Measurements from ENCODE around the gene CHI3L2. TPM values are rescaled to one million over a fixed set of nuclear protein-coding genes. Genes with fewer than 3 reads are reported as not detected.

CHI3L2 gene
- total RNA-seq, 1 donor from 2014 or later = 3.9 TPM

DNA sequence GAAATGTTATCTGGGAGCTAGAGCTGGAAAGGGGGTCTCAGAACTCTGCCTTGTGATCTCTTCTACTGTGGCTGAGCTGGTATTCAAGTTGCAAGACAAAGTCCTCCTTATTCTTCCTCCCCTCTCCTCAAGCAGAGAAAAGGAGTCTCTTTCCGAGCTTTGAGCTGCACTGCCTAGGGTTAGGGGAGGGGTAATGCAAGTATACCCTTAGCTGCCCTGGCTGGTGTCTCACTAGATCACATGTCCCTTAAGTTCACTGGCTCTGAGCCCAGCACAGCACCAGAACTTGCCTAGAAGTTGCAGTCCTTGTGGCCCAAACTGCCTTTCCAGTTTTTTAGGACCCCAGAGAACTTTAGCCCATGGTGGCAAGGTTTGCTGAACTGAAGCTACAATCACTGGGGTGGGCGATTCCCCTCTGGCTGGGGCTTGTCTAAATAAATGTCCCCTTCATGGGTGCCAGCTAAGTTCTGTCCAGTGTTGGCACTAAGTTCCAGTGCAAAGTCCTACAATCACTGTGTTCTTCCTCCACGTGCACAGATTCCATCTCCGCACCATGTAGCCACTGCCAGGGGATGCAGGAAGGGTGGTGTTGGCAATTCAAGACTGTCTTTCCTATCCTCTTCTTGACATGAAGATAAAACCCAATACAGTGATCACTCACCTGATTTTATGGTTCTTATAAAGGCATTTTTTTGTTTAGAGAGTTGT is 40.4 kb downstream of the CHI3L2 start:
- no peak overlapping the region for H3K4me3 Mint-ChIP-seq
- no peaks in the 10 kb centered on the region for H3K36me3 Mint-ChIP-seq (ENCODE audit: low read depth)
- intact Hi-C loops (cut with micrococcal nuclease) = no loop called here
- peaks cover 20% of the 10 kb centered on the region for H3K9me3 Mint-ChIP-seq
- H3K27ac Mint-ChIP-seq = no peak overlapping the region
- DNase-seq = no peak
- H3K4me1 Mint-ChIP-seq = no peaks in the 10 kb centered on the region
- peaks cover 68% of the 10 kb centered on the region for H3K27me3 Mint-ChIP-seq

DNA sequence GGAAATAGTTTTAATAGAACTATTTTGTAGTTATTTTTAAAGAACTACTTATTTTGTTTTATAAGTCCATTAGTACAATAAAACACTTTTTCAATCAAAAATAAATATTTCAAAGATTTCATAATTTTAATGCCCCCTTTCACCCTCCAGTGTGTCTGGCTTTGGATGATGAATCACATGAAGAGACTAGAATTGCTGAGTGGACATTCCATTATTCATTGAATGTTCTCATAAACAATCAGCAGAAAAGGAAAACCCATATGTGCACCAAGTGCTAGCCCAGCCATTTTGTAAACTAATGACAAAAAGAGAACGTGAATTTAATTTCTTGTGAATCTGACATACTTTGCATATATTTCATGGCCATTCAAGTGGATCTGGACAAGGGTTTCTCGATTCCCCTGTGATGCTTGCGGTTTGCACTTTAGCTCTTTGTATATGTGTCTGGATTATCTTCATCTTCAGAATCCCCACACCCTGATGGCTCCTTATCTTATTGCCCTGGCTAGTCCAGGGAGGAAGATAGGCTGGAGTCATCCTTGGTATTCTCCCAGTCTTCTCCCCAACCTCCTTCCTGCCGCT is 42.4 kb downstream of the CHI3L2 start:
- peaks cover 7% of the 10 kb centered on the region for H3K4me1 Mint-ChIP-seq
- peaks cover 51% of the 10 kb centered on the region for H3K27me3 Mint-ChIP-seq
- H3K27ac Mint-ChIP-seq = no peak overlapping the region
- intact Hi-C loops (cut with micrococcal nuclease) = loop anchor here (5.0 kb wide), 1 partner anchor 132 kb away; no protein-coding TSS in a partner anchor
- no peak overlapping the region for H3K4me3 Mint-ChIP-seq
- peaks cover 10% of the 10 kb centered on the region for H3K9me3 Mint-ChIP-seq
- no peaks in the 10 kb centered on the region for H3K36me3 Mint-ChIP-seq (ENCODE audit: low read depth)
- DNase-seq = no peak

DNA sequence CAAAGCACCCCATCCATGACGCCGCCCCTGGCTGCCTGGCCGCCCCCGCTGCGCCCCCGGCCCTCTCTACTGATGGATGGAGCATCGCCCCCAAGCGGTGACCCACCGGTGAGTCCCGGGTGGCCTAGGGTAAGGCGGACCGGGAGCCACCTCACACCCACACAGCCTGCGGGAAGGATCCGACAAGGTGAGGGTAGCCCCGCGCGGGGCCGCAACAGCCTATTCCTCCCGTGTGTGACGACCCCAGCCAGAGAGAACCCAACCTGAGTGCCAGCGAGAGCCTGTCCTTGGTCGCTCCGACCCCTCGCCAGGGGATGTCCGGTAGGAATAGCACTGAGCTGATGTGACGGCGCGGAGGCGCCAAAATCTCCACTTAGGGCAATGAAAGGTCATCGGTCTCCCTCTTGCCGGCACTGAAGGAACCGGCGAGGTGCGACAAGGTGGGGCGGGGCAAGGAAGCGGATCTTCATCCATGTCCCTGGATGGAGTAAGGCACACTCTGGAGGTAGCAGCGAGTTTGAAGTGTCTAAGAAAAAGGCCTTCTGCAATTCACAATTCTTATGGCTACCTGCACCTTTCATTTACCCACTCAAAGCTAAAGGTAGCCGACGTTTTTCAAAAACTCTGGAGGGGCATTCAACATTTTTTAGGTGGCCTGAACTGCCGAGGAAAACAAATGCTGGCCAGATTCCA is 43.4 kb downstream of the CHI3L2 start:
- DNase-seq = no peak

DNA sequence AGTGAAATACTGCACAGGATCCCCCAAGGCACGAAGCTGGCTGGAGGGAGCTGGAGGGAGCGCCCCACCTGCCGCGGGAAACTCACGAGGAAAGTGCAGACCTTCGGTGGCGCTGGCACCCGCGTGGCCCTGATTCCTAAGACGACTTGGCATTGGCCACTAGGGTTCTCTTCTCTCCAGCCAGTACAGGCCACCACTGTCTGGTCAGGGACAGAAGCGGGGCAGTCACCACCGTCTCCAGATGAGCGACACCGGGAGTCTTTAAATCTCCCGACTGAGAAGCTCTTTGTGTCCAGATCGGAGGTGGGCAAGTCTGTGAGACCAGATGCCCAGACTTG is 43.9 kb downstream of the CHI3L2 start:
- peaks cover 5% of the 10 kb centered on the region for H3K9me3 Mint-ChIP-seq
- no peak overlapping the region for H3K4me3 Mint-ChIP-seq

More for the DNA sequence above, 43.4 kb downstream of the CHI3L2 start:
- Mint-ChIP-seq H3K9me3 (peaks cover 9% of the 10 kb centered on the region), H3K27me3 (peaks cover 44% of the 10 kb centered on the region), H3K36me3 (ENCODE audit: low read depth) (no peaks in the 10 kb centered on the region), H3K4me1 (peaks cover 13% of the 10 kb centered on the region), H3K4me3 (peak overlapping the region; percentile 42), H3K27ac (no peak overlapping the region)
- intact Hi-C loops (cut with micrococcal nuclease) = loop anchor here (5.0 kb wide), 1 partner anchor 131 kb away; no protein-coding TSS in a partner anchor

DNA sequence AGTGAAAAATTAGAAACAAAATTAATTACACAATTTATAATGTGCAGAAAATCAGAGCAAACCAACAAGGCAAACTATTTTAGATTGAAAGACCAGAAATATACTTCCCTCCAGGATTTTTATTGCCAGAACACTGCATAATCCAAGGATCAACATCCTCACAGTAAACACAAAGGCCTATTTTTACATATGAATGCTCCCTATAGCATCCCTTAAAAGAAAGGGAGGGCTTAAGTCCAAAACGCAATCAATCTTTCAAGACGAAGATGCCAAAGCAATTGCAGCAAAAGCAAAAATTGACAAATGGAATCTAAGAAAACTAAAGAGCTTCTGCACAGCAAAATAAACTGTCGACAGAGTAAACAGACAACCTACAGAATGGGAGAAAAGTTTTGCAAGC is 44.6 kb downstream of the CHI3L2 start:
- intact Hi-C loops (cut with micrococcal nuclease) = loop anchor here (5.0 kb wide), 1 partner anchor 130 kb away; no protein-coding TSS in a partner anchor
- Mint-ChIP-seq H3K4me3 (no peak overlapping the region), H3K27me3 (peaks cover 34% of the 10 kb centered on the region), H3K4me1 (peaks cover 20% of the 10 kb centered on the region), H3K27ac (no peak overlapping the region), H3K9me3 (peaks cover 4% of the 10 kb centered on the region), H3K36me3 (ENCODE audit: low read depth) (no peaks in the 10 kb centered on the region)
- DNase-seq = no peak

More for the DNA sequence above, 43.9 kb downstream of the CHI3L2 start:
- Mint-ChIP-seq H3K4me1 (peaks cover 17% of the 10 kb centered on the region), H3K27ac (no peak overlapping the region), H3K36me3 (ENCODE audit: low read depth) (no peaks in the 10 kb centered on the region), H3K27me3 (peaks cover 39% of the 10 kb centered on the region)
- intact Hi-C loops (cut with micrococcal nuclease) = loop anchor here (5.0 kb wide), 1 partner anchor 131 kb away; no protein-coding TSS in a partner anchor
- no peak for DNase-seq

DNA sequence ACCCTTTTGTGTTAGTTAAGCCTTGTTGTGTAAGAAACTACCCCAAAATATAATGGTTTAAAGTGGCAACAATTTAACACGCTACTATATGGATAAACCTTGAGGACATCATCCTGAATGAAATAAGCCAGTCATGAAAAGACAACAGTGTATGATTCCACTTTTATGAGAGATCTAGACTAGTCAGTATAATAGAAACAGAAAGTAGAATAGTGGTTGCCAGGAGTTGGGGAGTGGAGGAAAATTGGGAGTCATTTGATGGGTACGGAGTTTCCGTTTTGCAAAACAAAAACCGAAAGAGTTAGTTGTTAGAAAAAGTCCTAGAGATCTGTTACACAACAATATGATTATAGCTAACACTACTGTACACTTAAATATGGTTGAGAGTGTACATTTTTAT is 47.1 kb downstream of the CHI3L2 start:
- H3K27ac Mint-ChIP-seq = peak overlapping the region; percentile 1
- peaks cover 14% of the 10 kb centered on the region for H3K9me3 Mint-ChIP-seq
- peak overlapping the region; percentile 8 for H3K4me3 Mint-ChIP-seq
- peaks cover 28% of the 10 kb centered on the region for H3K27me3 Mint-ChIP-seq
- DNase-seq = peak; percentile 68
- H3K36me3 Mint-ChIP-seq (ENCODE audit: low read depth) = no peaks in the 10 kb centered on the region
- intact Hi-C loops (cut with micrococcal nuclease) = loop anchor here (2.0 to 5.0 kb wide), 3 partner anchors 46 to 128 kb away; no protein-coding TSS in a partner anchor
- H3K4me1 Mint-ChIP-seq = peaks cover 23% of the 10 kb centered on the region

DNA sequence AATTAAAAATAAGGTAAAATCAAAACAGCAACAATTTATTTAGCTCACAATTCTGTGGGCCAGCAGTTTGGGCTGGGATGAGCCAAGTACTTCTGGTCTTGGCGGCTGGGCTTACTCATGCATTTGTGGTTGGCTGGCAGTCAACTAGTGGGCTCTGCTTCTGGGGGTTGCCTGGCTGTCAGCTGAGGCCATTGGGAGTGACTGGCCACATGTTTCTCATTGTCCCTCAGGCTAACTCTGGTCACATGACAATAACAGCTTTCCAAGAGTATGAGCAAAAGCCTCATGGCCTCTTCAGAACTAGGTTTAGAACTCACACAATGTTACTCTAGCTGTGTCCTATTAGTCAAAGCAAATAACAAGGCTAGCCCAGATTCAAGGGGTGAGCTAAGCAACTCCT is 47.6 kb downstream of the CHI3L2 start:
- no peaks in the 10 kb centered on the region for H3K36me3 Mint-ChIP-seq (ENCODE audit: low read depth)
- H3K27ac Mint-ChIP-seq = peak overlapping the region; percentile 58
- peak; percentile 69 for DNase-seq
- peaks cover 25% of the 10 kb centered on the region for H3K27me3 Mint-ChIP-seq
- no peak overlapping the region for H3K4me3 Mint-ChIP-seq
- peaks cover 18% of the 10 kb centered on the region for H3K9me3 Mint-ChIP-seq
- intact Hi-C loops (cut with micrococcal nuclease) = loop anchor here (2.0 kb wide), 2 partner anchors 46 to 54 kb away; no protein-coding TSS in a partner anchor
- peaks cover 23% of the 10 kb centered on the region for H3K4me1 Mint-ChIP-seq

DNA sequence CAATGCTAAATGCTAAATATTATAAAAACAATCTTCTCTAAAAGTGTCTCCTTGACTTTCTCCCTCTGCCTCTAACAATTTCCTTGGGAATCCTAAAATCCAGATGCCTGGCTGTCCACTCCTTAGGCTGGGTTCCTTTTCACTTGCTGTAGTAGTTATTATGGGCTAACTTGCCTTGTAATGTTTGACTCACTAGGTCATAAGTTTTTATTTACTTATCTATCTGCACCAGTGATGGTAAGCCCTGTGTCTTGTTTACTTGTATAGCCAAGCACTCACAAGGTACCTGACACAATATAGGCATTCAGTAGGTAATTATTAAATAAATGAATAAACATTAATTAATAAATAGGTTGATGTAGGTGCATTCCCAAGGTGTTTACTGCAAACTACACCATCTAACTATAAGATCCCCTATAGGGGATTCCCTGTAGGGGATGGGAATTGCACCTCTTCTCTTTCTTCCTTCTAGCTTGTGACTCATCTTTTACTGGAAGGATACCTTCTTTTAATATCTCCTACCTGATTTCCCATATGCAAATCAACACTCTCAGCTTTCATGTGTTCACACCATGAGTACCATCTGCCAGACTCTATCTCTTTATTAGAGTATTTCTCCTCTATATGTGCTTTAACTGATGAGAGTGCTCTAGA is 48.4 kb downstream of the CHI3L2 start:
- H3K4me1 Mint-ChIP-seq = peaks cover 23% of the 10 kb centered on the region

DNA sequence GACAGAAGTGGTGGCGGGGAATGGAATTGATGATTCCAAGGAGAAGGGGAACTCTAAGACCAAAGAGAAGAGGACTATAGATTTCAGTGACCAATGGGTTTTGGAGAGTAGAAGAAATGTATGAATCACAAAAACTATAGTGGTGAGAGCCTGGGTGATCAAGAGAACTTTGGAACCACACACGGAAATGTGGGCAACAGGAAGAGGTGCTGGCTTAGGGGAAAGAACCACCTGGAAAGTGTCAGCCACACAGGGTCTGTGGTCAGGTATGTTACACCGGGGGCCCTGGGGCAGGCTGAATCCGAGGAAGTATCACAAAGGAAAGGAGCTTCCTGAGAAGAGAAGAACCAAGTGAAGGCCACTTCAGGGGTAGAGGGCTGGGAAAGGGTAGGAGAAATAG is 51.6 kb downstream of the CHI3L2 start:
- peak; percentile 44 for DNase-seq
- no peaks in the 10 kb centered on the region for H3K27me3 Mint-ChIP-seq
- no peaks in the 10 kb centered on the region for H3K36me3 Mint-ChIP-seq (ENCODE audit: low read depth)

More for the DNA sequence above, 48.4 kb downstream of the CHI3L2 start:
- Mint-ChIP-seq H3K9me3 (peaks cover 19% of the 10 kb centered on the region), H3K36me3 (ENCODE audit: low read depth) (no peaks in the 10 kb centered on the region), H3K27me3 (peaks cover 19% of the 10 kb centered on the region), H3K4me3 (no peak overlapping the region), H3K27ac (peak overlapping the region; percentile 30)
- intact Hi-C loops (cut with micrococcal nuclease) = loop anchor here (2.0 kb wide), 2 partner anchors 47 to 55 kb away; no protein-coding TSS in a partner anchor
- no peak for DNase-seq

DNA sequence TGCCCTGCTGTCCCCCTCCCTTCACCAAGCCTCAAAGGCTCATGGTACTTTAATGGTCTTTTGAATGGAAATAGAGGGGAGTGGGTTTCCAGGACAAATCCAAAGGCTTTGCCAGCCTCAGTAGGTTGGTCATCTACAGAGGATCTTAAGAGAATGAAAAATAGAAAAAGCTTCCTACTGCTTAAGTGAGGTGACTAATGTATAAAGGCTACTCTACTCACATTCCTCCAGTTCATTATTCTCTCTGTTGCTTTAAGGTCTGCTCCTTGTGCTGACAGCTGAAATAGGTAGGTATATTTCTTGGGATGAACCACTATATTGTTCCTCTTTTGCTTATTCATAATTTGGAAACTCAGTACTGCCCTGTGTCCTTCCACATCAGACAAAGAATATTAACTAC is 52.8 kb downstream of the CHI3L2 start:
- Mint-ChIP-seq H3K9me3 (peaks cover 19% of the 10 kb centered on the region), H3K27me3 (no peaks in the 10 kb centered on the region), H3K27ac (no peak overlapping the region), H3K36me3 (ENCODE audit: low read depth) (no peaks in the 10 kb centered on the region), H3K4me1 (peaks cover 13% of the 10 kb centered on the region), H3K4me3 (no peak overlapping the region)
- intact Hi-C loops (cut with micrococcal nuclease) = no loop called here
- DNase-seq = peak; percentile 11

More for the DNA sequence above, 51.6 kb downstream of the CHI3L2 start:
- H3K9me3 Mint-ChIP-seq = peaks cover 19% of the 10 kb centered on the region
- peak overlapping the region; percentile 2 for H3K27ac Mint-ChIP-seq
- intact Hi-C loops (cut with micrococcal nuclease) = no loop called here
- H3K4me1 Mint-ChIP-seq = peaks cover 23% of the 10 kb centered on the region
- H3K4me3 Mint-ChIP-seq = no peak overlapping the region

DNA sequence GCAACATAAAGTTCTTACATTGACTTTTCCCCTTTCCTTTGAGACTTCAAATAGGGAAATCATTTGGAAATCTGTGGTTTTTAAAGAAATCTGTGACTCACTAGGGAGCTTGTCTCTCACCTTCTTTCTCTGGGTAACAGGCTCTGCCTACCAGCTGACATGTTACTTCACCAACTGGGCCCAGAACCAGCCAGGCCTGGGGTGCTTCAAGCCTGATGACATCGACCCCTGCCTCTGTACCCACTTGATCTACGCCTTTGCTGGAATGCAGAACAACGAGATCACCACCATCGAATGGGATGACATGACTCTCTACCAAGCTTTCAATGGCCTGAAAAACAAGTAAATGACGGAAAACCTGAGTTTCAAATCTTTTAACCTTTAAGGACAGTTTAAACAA is 53.9 kb downstream of the CHI3L2 start:
- no peak for DNase-seq
- Mint-ChIP-seq H3K4me3 (no peak overlapping the region), H3K4me1 (peaks cover 6% of the 10 kb centered on the region), H3K36me3 (ENCODE audit: low read depth) (no peaks in the 10 kb centered on the region), H3K9me3 (peaks cover 19% of the 10 kb centered on the region), H3K27ac (no peak overlapping the region), H3K27me3 (no peaks in the 10 kb centered on the region)
- intact Hi-C loops (cut with micrococcal nuclease) = no loop called here

DNA sequence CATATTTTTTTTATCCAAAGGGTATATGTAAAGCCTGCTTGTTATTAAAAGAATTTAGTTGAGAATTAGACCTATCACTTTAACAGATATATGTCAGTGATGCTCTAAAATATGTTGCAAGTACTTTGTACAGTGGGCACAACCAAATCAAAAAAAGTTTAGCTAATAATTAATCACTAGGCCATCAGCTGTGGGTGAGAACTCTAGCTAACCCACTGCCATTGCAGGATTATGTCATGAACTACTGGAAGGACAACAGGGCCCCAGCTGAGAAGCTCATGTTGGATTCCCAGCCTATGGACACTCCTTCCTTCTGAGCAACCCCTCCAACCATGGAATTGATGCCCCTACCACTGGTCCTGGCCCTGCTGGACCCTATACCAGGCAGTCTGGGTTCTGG is 56.3 kb downstream of the CHI3L2 start:
- intact Hi-C loops (cut with micrococcal nuclease) = no loop called here
- Mint-ChIP-seq H3K27me3 (peaks cover 2% of the 10 kb centered on the region), H3K36me3 (ENCODE audit: low read depth) (no peaks in the 10 kb centered on the region), H3K4me1 (peaks cover 2% of the 10 kb centered on the region), H3K27ac (no peak overlapping the region), H3K4me3 (no peak overlapping the region), H3K9me3 (peaks cover 13% of the 10 kb centered on the region)
- DNase-seq = no peak

DNA sequence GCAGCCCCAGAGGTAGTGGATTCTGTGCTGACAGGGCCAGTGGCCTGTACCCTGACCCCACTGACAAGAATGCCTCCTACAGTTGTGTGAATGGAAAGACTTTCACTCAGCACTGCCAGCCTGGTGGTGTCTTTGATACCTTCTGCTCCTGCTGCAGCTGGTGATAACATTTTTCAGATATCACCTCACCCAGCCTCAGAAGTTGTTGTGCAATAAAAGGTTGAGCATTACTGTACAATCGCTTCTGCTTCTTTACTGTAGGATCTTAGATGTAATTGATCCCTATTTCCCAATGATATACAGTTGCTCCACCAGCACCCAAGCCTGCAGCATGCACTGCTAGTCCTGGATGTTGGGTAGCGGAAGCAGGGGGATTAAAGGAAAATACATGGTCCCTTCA is 58.4 kb downstream of the CHI3L2 start:
- Mint-ChIP-seq H3K27ac (no peak overlapping the region), H3K36me3 (ENCODE audit: low read depth) (no peaks in the 10 kb centered on the region)

More for the DNA sequence above, 58.4 kb downstream of the CHI3L2 start:
- Mint-ChIP-seq H3K4me1 (no peaks in the 10 kb centered on the region), H3K9me3 (no peaks in the 10 kb centered on the region), H3K27me3 (peaks cover 2% of the 10 kb centered on the region), H3K4me3 (no peak overlapping the region)
- intact Hi-C loops (cut with micrococcal nuclease) = no loop called here
- no peak for DNase-seq
